Measurements from ENCODE around the gene OTOS. TPM values are rescaled to one million over a fixed set of nuclear protein-coding genes. Genes with fewer than 3 reads are reported as not detected.

The OTOS gene
- total RNA-seq = not detected
- long read RNA-seq = 0 reads

DNA sequence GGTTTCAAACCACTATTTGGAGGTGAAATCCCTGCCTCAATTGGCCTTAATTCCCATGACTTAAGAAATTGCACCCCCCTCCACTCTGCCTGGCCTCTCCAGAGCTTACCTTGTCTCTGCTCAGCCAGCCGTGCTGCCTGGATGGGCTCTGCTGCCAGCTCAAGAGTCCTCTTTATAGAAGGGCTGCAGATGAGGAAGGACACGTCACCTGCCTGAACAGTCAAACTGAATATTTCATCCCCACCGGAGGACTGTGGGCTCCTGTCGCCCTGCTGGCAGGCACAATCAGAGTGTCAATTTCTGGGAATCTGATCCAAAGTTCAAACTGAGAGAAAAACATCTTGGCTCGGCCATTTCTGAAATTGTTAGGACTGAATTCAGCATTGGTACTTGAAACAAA lies at the start of gene OTOS:
Gene OTOS, minus strand, starts transcription at position 148 of the 400 bp plus-strand sequence. CDS start 332 bp downstream, outside the sequence.
- intact Hi-C loops (cut with DNase I) = no loop called here
- DNase-seq (ENCODE audit: missing footprints) (peak; percentile 7), ATAC-seq (no peak)

DNA sequence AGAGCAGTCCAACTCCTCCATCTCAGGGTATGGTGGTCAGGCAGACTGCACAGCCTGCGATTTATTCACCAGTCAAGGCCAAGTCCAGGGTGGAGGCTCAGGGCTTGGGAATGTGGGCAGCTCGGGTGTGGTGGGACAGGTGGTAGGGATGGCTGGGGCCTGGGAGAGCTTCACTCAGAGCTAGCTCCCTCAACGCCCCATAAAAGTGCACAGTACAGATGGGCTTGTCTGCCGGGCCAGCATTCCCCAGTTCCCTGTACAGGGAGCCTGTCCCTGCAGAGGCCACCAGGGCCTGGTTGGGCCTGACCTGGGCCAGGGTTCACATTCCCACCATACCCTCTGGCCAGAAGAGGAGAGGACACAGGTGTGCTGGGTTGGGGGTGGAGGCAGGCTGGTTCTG lies 49.2 kb upstream of the OTOS start:
- intact Hi-C loops (cut with DNase I) = no loop called here
- no peak for ATAC-seq
- no peak for DNase-seq (ENCODE audit: missing footprints)

DNA sequence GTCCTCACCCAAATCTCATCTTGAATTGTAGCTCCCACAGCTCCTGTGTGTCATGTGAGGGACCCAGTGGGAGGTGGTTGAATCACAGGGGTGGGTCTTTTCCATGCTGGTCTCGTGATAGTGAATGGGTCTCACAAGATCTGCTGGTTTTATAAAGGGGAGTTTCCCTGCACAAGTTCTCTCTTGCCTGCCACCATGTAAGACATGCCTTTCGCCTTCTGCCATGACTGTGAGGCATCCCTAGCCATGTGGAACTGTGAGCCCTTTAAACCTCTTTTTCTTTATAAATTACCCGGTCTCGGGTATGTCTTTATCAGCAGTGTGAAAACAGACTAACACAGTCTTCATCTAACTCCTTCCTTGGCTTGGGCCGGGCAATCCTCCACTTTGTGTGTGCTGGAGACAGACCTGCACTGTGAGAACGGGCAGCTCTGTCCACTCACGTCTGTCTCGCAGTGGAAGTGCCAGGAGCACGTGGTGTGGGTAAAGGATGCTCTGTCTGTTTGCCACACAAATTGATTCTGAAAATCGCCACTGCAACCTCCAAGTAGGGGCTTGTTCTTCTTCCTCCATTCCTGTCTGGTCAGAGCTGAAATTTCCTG lies 47.6 kb upstream of the OTOS start:
- intact Hi-C loops (cut with DNase I) = no loop called here
- no peak for DNase-seq (ENCODE audit: missing footprints)

DNA sequence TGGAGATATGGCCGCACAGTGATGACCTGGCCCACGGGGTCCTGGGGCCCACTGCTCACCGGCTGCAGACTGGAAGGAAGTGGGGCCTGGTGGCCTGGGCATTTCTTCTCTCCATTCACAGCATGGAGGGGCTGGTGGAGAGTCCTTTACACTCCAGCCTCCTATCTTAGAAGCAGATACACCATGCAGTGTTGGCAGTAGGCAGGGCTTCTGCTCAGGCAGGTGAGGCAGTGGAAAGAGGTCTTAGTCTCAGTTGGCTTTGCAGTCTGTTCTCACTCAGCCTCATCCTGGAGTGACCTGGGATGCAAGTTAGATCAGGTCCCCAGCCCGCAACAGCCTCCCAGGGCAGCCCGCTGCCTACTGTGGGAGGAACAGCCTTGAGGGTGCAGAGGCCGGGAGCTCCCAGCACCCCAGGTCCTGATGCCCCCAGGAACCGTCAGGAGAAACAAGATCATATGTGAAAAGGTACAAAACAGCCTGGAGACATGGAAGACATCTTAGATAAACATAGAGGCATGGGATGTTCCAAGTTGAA lies 45.8 kb upstream of the OTOS start:
- ATAC-seq (no peak), DNase-seq (ENCODE audit: missing footprints) (no peak)
- intact Hi-C loops (cut with DNase I) = no loop called here

More for the DNA sequence above, 47.6 kb upstream of the OTOS start:
- no peak for ATAC-seq

DNA sequence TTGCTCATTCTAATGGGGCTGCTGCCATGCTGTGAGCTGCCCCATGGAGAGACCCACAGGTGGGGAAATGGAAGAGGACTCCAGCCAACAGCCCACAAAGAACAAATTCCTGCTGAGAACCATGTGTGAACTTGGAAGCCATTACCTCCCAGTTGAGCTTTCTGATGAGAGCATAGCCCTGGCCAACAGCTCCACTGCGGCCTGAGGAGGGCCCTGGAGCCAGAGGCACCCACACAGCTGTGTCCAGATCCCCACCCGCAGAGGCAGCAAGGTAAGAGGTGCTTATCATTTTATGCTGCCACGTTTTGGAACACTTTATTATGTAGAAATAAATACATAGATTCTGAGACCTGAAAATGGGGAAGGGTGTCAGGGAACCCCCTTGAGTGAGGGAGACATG lies 44.2 kb upstream of the OTOS start:
- ATAC-seq = no peak
- intact Hi-C loops (cut with DNase I) = no loop called here
- DNase-seq (ENCODE audit: missing footprints) = no peak

DNA sequence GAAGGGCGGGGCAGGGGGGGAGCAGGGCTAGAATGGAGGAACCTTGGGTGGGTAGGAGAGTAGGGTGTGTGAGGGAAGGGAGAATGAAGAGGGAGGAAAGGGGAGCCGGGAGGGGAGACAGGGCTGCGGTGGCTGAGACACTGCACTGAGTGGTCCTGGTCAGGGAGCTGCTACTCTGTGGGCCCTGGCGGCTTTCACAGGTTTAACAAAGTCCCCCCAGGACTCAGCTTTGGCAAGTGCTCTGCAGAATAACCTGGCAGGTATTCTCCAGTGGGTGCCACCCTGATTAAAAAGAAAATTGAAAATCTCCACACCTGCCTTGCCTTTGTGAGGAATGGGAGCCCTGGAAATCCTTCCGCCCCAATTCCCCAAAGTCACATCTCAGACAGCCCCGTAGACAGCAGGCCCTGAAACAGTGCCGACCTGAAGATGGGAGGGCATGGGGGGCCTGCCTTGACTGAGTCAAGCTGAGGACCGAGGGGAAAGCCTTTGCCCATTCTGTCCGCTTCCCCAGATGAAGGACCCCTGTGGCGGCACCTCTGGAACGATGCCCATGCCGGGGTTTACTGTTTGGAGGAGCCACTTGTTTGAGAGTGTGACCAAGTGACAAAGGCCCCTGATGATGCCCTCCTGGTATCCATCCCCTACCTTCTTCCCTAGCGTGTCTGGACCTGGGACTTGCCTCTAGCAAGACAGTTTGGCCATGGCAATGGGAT lies 43.6 kb upstream of the OTOS start:
- ATAC-seq (no peak), DNase-seq (ENCODE audit: missing footprints) (no peak)
- intact Hi-C loops (cut with DNase I) = no loop called here

DNA sequence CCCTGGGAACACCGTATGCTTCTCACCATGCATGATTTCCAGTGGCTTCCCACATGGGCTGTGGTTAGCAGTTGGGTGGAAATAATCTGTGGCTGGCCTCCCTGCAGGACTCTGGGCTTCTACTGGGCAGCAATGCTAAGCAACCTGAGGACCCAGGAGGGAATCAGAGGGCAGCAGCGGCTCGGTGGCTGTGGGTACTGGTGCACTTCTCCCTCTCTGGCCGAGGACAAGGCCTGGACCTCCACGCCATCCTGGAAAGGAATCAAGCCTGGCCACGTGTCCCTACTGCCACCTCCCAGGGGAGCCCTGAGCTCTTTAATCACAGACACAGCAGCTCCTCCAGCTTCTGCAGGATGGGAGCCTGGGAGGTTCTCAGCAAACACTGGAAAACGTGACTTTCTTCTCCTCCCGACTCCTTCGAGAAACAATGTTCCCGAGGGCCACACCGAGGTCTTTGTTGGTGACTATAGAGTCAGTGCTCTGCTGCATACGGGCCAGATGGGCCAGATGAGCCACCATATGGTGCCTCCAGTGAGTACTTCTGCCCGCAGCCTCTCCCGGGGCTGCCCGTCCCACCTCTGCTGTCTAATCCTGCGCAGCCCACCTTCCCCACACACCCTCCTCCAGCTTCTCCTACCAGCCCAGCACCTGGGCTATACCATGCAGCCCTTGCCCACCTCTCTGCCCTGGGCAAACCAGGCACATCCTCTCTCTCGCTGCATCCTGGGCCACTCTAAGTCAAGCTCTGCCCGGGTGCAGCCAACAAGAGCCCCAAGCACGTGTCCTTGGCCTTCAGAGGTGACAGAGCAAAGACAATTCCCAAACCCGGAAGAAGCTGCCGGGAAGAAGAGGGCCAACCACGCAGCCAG lies 42.8 kb upstream of the OTOS start:
- no peak for ATAC-seq
- intact Hi-C loops (cut with DNase I) = no loop called here
- no peak for DNase-seq (ENCODE audit: missing footprints)

DNA sequence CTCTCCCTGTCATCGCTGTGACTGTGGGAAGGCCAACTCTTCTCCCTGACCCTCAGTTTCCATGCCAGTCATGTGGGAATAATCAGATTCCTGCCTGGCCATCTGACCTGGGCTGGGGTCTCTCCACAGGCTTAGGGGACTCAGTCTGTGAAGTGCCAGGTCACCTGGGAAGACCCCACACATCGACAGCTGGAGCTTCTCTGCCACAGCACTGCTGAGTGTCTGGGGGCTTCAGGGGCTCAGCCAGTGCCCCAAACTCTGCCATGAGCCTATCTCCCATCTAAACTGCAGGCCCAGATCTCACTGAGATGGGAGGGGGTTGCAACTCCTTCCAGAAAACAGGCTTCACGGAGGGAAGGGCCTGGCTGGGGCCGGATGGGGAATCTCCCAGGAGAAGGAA lies 42.0 kb upstream of the OTOS start:
- no peak for DNase-seq (ENCODE audit: missing footprints)
- intact Hi-C loops (cut with DNase I) = no loop called here
- no peak for ATAC-seq

DNA sequence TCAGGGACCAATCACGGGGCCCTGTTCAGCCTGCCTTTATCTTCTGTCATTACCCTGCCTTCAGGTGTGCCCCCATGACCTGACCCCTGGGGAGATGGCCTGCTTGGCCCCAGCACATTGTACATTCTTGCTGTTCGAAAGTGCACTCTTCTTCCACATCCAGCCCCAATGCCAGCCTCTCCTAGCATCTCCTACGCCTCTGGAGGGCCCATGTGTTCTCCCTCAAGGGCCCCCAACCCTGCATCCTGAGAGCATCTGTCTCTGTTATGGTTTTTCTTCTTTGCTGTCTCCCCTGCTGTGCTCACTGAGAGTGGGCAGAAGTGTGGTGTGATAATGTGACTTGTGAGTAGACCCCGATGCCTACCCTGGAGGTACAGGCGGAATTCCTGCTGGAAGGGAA lies 41.5 kb upstream of the OTOS start:
- DNase-seq (ENCODE audit: missing footprints) (no peak), ATAC-seq (no peak)
- intact Hi-C loops (cut with DNase I) = no loop called here

DNA sequence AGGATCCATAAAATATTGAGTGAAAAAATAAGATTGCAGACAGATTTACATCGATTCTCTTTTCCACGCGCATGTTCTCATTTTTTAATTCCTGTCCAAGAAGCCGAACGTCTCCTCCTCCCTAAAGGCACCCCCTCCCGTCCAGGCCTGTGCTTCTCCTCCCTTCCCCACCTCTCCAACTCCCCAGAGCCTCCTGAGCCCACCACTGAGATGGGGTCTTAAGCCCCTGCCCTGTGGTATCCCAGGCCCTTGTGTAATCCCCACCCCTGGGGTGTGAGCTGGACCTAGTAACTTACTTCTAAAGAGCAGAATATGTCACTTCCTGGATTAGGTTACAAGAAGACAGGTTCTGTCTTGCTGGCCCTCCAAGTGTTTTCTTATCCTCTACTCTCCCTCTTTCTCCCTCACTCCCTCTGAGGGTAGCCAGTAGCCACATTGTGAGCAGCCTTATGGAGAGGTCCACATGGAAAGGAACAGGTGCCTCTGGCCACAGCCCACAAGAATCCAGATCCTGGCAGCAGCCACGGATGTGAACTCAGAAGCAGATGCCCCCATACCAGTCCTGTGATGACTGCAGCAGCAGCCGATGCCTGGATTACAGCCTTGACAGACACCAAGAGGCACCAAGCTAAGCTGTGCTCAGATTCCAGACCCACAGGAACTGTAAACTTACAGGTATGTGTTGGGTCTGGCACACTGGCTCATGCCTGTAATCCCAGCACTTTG lies 39.6 kb upstream of the OTOS start:
- DNase-seq (ENCODE audit: missing footprints) (no peak), ATAC-seq (no peak)
- intact Hi-C loops (cut with DNase I) = no loop called here

DNA sequence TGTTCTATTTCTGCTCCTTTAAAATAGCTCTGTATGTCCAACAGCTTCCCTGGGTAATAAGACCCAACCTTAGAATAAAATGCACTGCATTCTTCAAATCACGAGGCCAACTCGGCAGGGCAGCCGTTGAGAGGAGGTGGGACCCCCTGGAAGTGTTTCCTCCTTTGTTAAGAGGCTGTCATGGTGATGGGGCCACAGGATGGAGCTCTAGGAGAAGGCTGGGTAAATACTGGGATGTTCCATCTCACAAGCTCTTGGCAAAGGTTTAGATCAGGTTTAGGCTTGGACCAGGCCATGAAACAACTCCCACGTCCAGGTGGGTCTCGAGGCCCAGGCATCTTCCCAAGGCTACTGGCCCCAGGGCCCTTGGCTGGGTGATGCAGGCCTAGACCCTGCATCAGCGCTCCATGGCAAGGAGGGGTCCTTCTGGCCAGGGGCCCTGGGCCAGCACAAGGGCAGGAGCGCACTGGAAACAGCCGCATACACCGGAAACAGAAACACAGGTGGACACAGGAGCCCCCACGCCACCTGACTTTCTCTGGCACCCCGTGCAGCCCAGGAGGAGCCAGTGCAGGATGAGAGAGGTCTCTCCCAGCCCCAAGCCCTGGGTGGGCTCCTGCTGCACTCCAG lies 38.8 kb upstream of the OTOS start:
- ATAC-seq (no peak), DNase-seq (ENCODE audit: missing footprints) (no peak)
- intact Hi-C loops (cut with DNase I) = no loop called here

DNA sequence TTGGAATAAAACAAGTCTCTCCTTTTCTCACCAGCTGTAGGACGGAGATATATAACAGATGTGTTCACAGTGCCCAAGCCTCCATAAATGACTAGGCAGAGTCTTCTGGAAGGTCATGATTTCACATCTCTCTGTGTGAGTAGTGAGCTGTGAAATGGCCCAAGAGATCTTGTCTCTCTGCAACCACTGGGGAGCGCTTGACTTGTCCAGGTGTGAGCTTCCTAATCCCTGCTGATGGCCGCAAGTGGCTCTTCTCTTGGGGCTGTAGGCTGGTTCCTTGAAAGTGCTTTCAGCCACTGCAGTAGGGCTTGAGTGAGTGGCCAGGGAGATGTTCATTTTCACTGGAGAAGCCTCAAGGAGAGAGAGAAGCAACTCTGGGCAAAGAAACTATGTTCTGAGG lies 38.1 kb upstream of the OTOS start:
- DNase-seq (ENCODE audit: missing footprints) (no peak), ATAC-seq (no peak)
- intact Hi-C loops (cut with DNase I) = no loop called here

DNA sequence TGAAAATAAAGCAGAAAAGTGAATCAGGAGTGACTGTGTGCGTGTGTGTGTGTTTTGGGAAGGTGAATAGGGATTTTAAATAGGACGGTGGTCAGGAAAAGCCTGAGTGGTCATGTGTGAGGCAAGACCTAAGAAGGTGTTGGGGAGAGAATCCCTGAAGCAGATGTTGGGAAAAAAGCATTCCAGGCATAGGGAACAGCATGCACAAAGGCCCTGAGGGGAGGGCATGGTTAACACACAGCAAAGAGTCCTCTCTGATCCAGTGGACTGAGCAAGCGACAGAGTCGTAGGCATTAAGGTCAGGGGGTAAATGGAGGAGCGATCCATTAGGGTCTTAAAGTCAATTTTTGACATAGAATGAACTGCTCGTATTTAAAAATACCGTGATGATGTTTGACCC lies 34.0 kb upstream of the OTOS start:
- no peak for DNase-seq (ENCODE audit: missing footprints)
- intact Hi-C loops (cut with DNase I) = no loop called here
- no peak for ATAC-seq

DNA sequence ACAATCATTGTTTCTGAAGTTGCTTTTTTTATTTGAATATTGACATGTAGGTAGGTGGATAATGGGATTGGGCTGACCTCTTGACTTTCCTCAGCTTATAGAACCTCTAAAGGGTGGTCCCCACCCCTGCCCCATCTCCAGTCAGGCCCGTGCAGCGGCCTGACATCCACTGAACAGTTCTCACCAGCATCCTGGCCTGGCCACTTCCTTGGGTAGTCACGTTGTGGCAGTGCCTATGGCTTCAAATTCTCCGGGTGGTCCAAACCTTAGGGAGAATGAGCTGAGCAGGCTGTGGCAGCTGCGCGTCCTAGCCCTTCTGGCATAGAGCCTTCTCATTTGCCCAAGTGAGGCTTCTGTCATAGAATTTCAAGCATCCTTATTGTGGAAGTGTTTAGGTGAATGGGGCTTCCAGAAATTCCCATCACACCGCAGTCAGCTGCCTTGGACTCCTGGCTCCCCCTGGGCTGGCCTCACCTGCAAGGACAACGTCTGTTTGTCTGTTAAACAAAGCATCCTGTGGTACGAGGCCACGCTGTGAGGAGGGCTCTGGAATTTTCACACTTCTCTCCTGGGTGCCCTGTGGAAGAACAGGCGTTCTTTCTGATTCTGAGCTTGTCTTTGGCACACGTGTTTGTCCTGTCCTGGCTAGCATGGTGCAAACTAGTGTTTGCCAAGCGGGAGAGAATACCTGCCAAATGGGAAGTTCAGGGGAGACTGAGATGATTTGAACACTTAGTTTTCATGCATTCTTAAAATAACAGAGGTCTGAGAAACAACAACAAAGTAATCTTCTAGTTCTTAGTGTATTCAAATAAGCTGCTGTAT lies 31.8 kb upstream of the OTOS start:
- intact Hi-C loops (cut with DNase I) = no loop called here
- DNase-seq (ENCODE audit: missing footprints) (no peak), ATAC-seq (no peak)

DNA sequence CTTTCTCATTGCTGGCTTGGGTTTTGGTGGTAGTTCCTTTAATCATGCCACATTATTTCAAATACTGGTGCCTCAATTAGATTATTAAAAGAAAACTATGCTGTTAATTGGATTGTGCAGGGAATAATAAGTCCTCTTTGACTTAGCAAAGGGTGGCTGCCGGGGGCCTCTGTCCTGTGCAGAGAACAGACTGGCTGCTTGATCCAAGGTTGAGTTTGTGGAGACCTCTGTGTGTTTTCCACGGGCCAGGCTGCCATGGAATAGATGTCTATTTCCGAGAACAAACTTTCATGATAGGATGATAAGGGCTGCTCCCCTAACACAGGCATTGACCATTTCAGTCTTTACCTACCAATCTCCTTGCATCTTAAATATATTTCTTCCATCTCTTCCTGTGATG lies 30.4 kb upstream of the OTOS start:
- intact Hi-C loops (cut with DNase I) = no loop called here
- DNase-seq (ENCODE audit: missing footprints) (no peak), ATAC-seq (no peak)

DNA sequence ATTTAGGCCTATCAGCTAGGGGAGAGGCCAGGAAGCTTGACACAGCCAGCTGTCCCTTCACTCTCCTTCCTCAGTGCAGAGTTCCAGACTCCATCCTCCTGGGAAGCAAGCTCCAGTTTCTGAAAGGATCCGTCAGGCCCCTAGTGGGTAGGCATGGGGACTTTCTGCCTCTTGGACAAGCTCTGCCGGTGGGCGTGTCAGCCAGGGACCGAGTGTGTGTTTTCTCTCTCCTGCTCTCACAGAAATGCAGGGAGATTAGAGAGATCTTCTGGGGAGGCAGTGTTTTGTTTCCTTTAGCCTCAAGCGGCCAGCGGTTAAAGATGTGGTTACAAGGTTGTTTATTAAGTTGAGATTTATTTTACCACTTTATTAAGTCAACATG lies 29.9 kb upstream of the OTOS start:
- no peak for DNase-seq (ENCODE audit: missing footprints)
- intact Hi-C loops (cut with DNase I) = no loop called here
- no peak for ATAC-seq

DNA sequence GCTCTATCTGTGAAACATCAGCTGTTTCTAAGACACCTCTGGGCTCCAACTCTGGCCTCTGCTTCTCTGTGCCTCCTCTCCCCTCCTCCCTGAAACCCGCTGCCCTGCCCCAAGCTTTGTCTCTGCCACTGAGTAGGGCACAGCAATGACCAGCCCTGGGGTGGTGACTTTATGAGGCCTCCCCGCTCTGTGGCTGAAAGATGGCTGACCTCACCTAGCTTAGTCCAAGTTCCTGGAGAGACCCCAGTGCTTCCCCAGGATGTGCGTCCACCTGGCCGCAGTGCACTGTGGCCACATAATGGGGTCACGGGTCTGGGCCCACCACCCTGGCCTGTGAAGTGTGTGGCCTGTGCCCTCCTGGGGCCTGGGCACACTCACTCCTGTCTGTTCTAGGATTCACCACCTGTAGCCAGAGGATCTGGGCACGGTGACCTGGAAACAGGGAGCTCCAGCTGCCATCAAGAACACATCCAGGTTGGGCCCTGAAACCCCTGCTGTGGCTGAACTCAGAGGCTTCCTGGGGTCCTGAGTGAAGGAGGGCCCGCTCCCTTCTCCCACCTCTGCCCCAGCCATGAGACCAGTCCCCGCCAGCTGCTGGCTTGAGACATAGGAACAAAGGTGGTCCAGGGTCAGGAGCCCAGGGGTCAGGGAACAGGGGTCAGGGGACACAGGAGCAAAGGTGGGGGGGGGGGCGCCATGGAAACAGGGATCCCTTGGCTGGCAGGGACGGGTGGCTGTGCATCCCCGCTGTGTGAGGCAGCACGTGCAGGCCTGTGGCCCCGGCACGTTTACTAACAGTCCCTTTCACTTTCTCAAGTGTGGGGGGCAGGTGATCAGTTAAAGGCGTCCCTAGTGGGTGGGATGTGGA lies 29.3 kb upstream of the OTOS start:
- DNase-seq (ENCODE audit: missing footprints) = no peak
- intact Hi-C loops (cut with DNase I) = no loop called here
- ATAC-seq = no peak
